Adrenal gland (tissue), 12 donors: Measurements from ENCODE around the gene RAMP2. TPM values are rescaled to one million over a fixed set of nuclear protein-coding genes. Genes with fewer than 3 reads are reported as not detected.
A peak's percentile ranks its signal among the peaks of the same experiment; 100 is the strongest.

ENCODE experiments used
- DNase-seq, 7 donors: peaks; one replicate each; pipeline ENCODE4 v3.0.0-alpha.2; 2019 to 2020
- H3K27ac ChIP-seq, 5 donors: fragments of 200-600 bp; sonication (generic) in 4 of 5; 1 replicate in 3 of 5; 2 replicates in 2 of 5; pipeline versions ENCODE4 v1.5.1 to v1.8.0; 2016 to 2020; ENCODE audit warnings: mild to moderate bottlenecking in 1 of 5
- H3K27me3 ChIP-seq: fragments of 200-600 bp; 2 replicates; pipeline ENCODE4 v1.8.0; 2021
- H3K36me3 ChIP-seq, 2 donors: fragments of 200-600 bp; replicated peaks in 1 of 2; 1 replicate in 1 of 2; 2 replicates in 1 of 2; pipeline versions ENCODE4 v1.5.1 to v1.8.0; 2018 to 2022
- H3K4me1 ChIP-seq, 2 donors: fragments of 200-600 bp; replicated peaks in 1 of 2; 1 replicate in 1 of 2; 2 replicates in 1 of 2; pipeline versions ENCODE4 v1.5.1 to v1.8.0; 2018 to 2021
- H3K4me3 ChIP-seq, 4 donors: fragments of 200-600 bp; sonication (generic) in 3 of 4; one replicate each; pipeline ENCODE4 v1.5.1; 2016 to 2018
- H3K9me3 ChIP-seq, 3 donors: fragments of 200-600 bp; sonication (generic) in 1 of 3; replicated peaks in 1 of 3; 1 replicate in 2 of 3; 2 replicates in 1 of 3; pipeline versions ENCODE4 v1.5.1 to v1.8.0; 2016 to 2021
- POLR2A ChIP-seq, 2 donors: fragments of 450-650 bp; IDR thresholded peaks; one replicate each; pipeline ENCODE4 v1.6.1; 2017; ENCODE audit warnings: antibody characterized with exemption in 2 of 2, mild to moderate bottlenecking in 2 of 2, moderate library complexity in 1 of 2
- WGBS, 4 donors: extraction: QIAGEN DNeasy Blood & Tissue Kit in 2 of 4; methylation state at CpG; one replicate each; pipeline versions ENCODE4 v1.1.5 to v1.1.7; 2013 to 2017; 5-methylcytosine and 5-hydroxymethylcytosine counted together
- intact Hi-C, 2 donors: fragments of 100-400 bp; cut with DNase I; formaldehyde crosslinking; loops; one replicate each; pipeline versions ENCODE4 v1.14.1 to v1.15.0; 2022 to 2023
- polyA plus RNA-seq, 3 donors: library from polyadenylated mRNA; stranded (reverse); fragments of 200-250 nt in 2 of 3; fragments of 350-450 nt in 1 of 3; fragmentation: Illumina TruSeq in 1 of 3; extraction: RNeasy Lipid Tissue Mini Kit (QIAGEN cat#74804) in 1 of 3; gene quantifications; one replicate each; pipeline ENCODE4 v1.2.3, GENCODE V29; 2013 to 2014
- total RNA-seq, 9 donors: library from RNA; depleted of rRNA in 4 of 9; stranded (reverse); fragments of >200 nt in 4 of 9; fragments of 120-200 nt in 1 of 9; fragmentation: NEBNext Ultra II Directional in 1 of 9; extraction: Animal tissue kit (Norgen Biotek cat#: 25700) in 1 of 9; gene quantifications; one replicate each; pipeline versions ENCODE4 v1.1.0 to v1.2.4, GENCODE V29; 2013 to 2023
- TF ChIP-seq, protein P1 (sequence below), 6 experiments: fragments of 450-650 bp in 4 of 6; fragments of 200-600 bp in 2 of 6; sonication (generic) in 1 of 6; IDR thresholded peaks; 1 replicate in 5 of 6; 2 replicates in 1 of 6; pipeline versions ENCODE4 v1.5.1 to v1.8.0; 2016 to 2021; ENCODE audit warnings: antibody characterized with exemption in 6 of 6, mild to moderate bottlenecking in 2 of 6, moderate library complexity in 1 of 6
- donor health status: healthy with polysubstance abuse.
- donor health status: Bipolar disorder and iron deficiency.
- donor health status: DM: yes; HTN: yes; CAD: no.
- donor health status: DM: no; HTN: no; CAD: no.
- donor health status: DM: no; HTN: no; CAD: no.
- donor health status: DM: yes; HTN: yes; CAD: no.

RAMP2 gene
- total and polyA plus RNA-seq, 12 donors = 4.6 to 67.5 (median 22.3) TPM

DNA sequence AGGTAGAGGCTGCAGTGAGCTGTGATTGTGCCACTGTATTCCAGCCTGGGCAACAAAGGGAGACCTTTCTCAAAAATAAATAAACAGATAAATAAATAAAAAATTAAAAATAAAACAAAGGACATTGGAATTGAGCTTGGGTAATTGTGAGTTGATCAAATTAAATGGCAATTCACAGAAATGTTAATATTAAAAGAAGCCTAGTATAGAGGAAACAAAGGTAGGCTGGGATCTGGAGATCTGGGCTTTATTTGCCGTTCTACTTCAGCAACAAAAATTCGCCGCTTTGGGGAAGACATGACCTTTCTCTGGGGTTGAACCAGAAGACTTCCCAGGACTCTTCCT, 11.9 kb downstream of the RAMP2 start:
- Histone ChIP-seq H3K4me1 (peaks cover 9 to 16% of the 10 kb centered on the region in 2 donors), H3K27ac (peak overlapping the region in 3 of 5 donors; percentile 60 to 89 (median 61)), H3K36me3 (peaks cover 0 to 29% of the 10 kb centered on the region in 2 donors), H3K27me3 (no peaks in the 10 kb centered on the region), H3K4me3 (peak overlapping the region; percentile 34 to 93 (median 68)), H3K9me3 (no peaks in the 10 kb centered on the region)
- intact Hi-C loops = loop anchor here in 1 of 2 donors (10.0 kb wide), 1 partner anchor 878 kb away; no protein-coding TSS in a partner anchor
- no peak for TF ChIP-seq POLR2A (IDR thresholded peaks at IDR 0.05)
- TF ChIP-seq, protein P1, sequence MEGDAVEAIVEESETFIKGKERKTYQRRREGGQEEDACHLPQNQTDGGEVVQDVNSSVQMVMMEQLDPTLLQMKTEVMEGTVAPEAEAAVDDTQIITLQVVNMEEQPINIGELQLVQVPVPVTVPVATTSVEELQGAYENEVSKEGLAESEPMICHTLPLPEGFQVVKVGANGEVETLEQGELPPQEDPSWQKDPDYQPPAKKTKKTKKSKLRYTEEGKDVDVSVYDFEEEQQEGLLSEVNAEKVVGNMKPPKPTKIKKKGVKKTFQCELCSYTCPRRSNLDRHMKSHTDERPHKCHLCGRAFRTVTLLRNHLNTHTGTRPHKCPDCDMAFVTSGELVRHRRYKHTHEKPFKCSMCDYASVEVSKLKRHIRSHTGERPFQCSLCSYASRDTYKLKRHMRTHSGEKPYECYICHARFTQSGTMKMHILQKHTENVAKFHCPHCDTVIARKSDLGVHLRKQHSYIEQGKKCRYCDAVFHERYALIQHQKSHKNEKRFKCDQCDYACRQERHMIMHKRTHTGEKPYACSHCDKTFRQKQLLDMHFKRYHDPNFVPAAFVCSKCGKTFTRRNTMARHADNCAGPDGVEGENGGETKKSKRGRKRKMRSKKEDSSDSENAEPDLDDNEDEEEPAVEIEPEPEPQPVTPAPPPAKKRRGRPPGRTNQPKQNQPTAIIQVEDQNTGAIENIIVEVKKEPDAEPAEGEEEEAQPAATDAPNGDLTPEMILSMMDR (IDR thresholded peaks at IDR 0.05) = no peak
- WGBS, 4 donors = 0 to 6% (median 2%) methylated on average over 3 of the region's 3 CpGs
- DNase-seq = no peak

DNA sequence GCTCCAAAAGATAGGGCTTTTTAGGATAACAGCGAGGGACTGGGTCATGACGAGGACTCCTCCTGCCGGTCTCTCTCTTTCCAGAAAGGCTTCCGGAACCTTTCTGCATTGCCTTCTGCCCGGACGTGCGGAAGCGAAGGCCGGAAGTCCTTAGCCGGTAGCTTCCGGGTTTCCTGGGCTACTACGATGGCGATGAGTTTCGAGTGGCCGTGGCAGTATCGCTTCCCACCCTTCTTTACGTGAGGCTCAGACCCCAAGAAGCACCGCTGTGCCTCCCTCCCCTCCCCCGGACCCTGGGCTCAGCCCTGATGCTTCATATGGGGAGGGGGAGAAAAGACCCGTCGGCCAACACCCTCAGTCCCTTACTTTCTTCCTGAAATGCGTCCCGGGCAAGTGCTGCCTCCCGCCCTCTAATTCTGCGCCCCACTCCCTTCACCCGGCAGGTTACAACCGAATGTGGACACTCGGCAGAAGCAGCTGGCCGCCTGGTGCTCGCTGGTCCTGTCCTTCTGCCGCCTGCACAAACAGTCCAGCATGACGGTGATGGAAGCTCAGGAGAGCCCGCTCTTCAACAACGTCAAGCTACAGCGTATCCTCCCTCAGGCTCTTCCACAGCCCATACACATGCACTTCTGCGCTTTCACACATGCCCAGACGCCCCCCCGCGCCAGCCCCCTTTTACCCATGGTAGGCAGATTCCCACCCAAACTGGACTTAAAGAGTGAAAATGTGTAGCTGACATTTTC, 12.4 kb downstream of the RAMP2 start, which contains the start of gene VPS25:
Gene VPS25, plus strand, starts transcription at position 160 of the 746 bp plus-strand sequence. Its CDS starts 27 bp downstream, at position 187.
- 0 to 3% (median 1%) methylated on average over 25 to 39 of the region's 39 CpGs for WGBS, 4 donors
- Histone ChIP-seq H3K9me3 (no peaks in the 10 kb centered on the region), H3K4me1 (peaks cover 9 to 16% of the 10 kb centered on the region in 2 donors), H3K4me3 (peak within 1 kb of the TSS; percentile 34 to 93 (median 68)), H3K36me3 (peaks cover 0 to 34% of the 10 kb centered on the region in 2 donors), H3K27ac (peak within 1 kb of the TSS in 4 of 5 donors; percentile 60 to 89 (median 62)), H3K27me3 (no peaks in the 10 kb centered on the region)
- intact Hi-C loops = loop anchor here in 1 of 2 donors (10.0 kb wide), 1 partner anchor 879 kb away; no protein-coding TSS in a partner anchor
- TF ChIP-seq, protein P1 (IDR thresholded peaks at IDR 0.05) = peak in 1 of 6 experiments; percentile 4
- TF ChIP-seq POLR2A (IDR thresholded peaks at IDR 0.05) = peak in 1 of 2 donors; percentile 38
- peak; percentile 74 to 85 (median 79) for DNase-seq

DNA sequence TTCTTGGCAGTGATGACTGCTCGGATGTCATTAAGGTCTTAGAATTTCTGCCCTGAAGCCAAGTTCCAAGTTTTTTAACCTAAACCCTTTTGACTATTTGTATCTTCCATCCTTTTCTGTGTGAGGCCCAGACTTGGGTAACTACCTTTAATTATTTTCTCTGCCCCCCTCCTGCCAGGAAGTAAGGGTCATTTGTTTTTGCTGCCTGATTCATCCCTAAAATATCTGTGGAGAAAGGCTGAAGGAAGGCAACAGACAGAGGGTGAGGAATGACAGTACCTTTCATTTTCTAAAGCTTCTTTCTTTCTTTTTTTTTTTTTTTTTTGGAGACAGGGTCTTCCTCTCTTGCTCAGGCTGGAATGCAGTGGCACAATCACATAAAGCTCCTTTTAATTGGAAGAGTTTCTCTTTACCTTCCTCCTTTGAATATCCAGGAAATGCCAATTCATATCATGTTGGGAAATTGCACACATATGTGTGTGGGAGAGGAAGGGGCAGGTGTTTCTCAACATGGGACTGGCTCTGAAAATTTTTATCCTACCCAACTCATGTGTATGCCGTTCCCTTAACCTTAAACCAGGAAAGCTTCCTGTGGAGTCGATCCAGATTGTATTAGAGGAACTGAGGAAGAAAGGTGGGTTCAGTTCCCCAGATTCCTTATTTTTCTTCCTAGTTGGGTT, 13.2 kb downstream of the RAMP2 start:
- 63 to 78% (median 70%) methylated on average over 3 of the region's 3 CpGs for WGBS, 4 donors
- peak overlapping the region in 3 of 4 donors; percentile 34 to 93 (median 88) for H3K4me3 ChIP-seq
- no peaks in the 10 kb centered on the region for H3K27me3 ChIP-seq
- H3K36me3 ChIP-seq = peaks cover 0 to 41% of the 10 kb centered on the region in 2 donors
- H3K27ac ChIP-seq = no peak overlapping the region
- peaks cover 9 to 16% of the 10 kb centered on the region in 2 donors for H3K4me1 ChIP-seq
- no peak for TF ChIP-seq POLR2A (IDR thresholded peaks at IDR 0.05)
- TF ChIP-seq, protein P1 (IDR thresholded peaks at IDR 0.05) = no peak
- H3K9me3 ChIP-seq = no peaks in the 10 kb centered on the region
- no peak for DNase-seq
- intact Hi-C loops = loop anchor here in 1 of 2 donors (10.0 kb wide), 1 partner anchor 879 kb away; no protein-coding TSS in a partner anchor

DNA sequence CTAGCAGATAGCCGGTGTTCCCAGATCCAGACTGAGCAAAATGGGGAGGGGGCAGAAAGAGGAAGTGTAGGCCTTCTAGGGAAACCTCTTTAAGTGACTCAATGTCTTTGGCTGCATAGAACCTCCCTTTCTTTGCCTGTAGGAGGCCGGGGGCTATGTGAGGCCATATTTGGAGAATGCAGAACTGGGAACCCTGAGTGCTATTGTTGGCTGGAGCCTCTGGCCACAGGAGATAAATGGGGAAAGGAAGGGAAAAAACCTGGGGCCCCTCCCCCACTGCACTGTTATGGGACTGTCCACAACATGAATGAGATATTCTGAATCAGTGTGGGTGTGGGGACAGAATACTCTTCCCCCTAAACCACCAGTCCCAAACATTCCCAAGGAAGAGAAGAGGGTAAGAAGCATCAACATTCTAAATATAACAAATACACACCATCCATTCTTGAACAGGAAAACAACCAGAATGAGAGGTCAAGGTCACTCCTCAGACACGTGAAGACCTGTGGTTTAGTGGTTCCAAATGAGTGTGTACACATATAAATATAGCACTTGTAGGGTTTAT, 14.6 kb downstream of the RAMP2 start:
- intact Hi-C loops = loop anchor here in 1 of 2 donors (10.0 kb wide), 1 partner anchor 881 kb away; no protein-coding TSS in a partner anchor
- Histone ChIP-seq H3K27ac (no peak overlapping the region), H3K27me3 (peaks cover 4% of the 10 kb centered on the region), H3K9me3 (no peaks in the 10 kb centered on the region), H3K4me3 (no peak overlapping the region), H3K4me1 (peaks cover 9 to 23% of the 10 kb centered on the region in 2 donors), H3K36me3 (peaks cover 0 to 47% of the 10 kb centered on the region in 2 donors)
- TF ChIP-seq POLR2A (IDR thresholded peaks at IDR 0.05) = no peak
- TF ChIP-seq, protein P1 (IDR thresholded peaks at IDR 0.05) = no peak
- WGBS, 4 donors = 48 to 57% (median 55%) methylated on average over 3 of the region's 3 CpGs
- no peak for DNase-seq
